WTC11 (cell line): ENCODE results near the gene GNB5. TPM values are rescaled to one million over a fixed set of nuclear protein-coding genes. Genes with fewer than 3 reads are reported as not detected.

Source experiments
- ATAC-seq: fragments of 200-7000 bp; cut with Tn5 transposase; 2 replicates; pipeline ENCODE4 v1.10.0; 2021; ENCODE audit warnings: mild to moderate bottlenecking, moderate library complexity
- CTCF ChIA-PET: fragments of 300-600 bp; sonication (Branson Sonifier 250); formaldehyde crosslinking; loops from one replicate; lab custom pipeline; 2021; ENCODE audit warnings: antibody characterized with exemption; lab: Charles Lee
- POLR2A ChIA-PET: fragments of 350-600 bp; sonication (Branson Sonifier 250); formaldehyde crosslinking; loops from one replicate; lab custom pipeline; 2021; ENCODE audit warnings: antibody characterized with exemption; lab: Charles Lee
- DNase-seq: peaks from one replicate; pipeline ENCODE4 v3.0.0; 2021; ENCODE audit warnings: low spot score
- H3K27ac Mint-ChIP-seq: 2 replicates; pipeline ENCODE4 v1.8.0; 2021; ENCODE audit warnings: mixed read lengths
- H3K27me3 Mint-ChIP-seq: 2 replicates; pipeline ENCODE4 v1.8.0; 2021; ENCODE audit warnings: low read depth, mild to moderate bottlenecking, moderate library complexity, mixed read lengths
- H3K36me3 Mint-ChIP-seq: 2 replicates; pipeline ENCODE4 v1.8.0; 2021; ENCODE audit warnings: mixed read lengths
- H3K4me1 Mint-ChIP-seq: 2 replicates; pipeline ENCODE4 v1.8.0; 2022; ENCODE audit warnings: mixed read lengths
- H3K4me3 Mint-ChIP-seq: 2 replicates; pipeline ENCODE4 v1.8.0; 2021; ENCODE audit warnings: mild to moderate bottlenecking, moderate library complexity, mixed read lengths
- H3K9me3 Mint-ChIP-seq: 2 replicates; pipeline ENCODE4 v1.8.0; 2021; ENCODE audit warnings: mixed read lengths
- ATF3 ChIP-seq: sonication (generic); formaldehyde crosslinking; conservative IDR thresholded peaks from 2 replicates; pipeline ENCODE4 v1.8.1; 2022; ENCODE audit warnings: mild to moderate bottlenecking, missing genetic modification reagents
- CBFB ChIP-seq: sonication (generic); formaldehyde crosslinking; IDR thresholded peaks from 2 replicates; pipeline ENCODE4 v1.8.1; 2022; ENCODE audit warnings: mild to moderate bottlenecking, low read depth, missing genetic modification reagents
- CREM ChIP-seq: sonication (generic); formaldehyde crosslinking; IDR thresholded peaks from 2 replicates; pipeline ENCODE4 v1.8.1; 2022; ENCODE audit warnings: mild to moderate bottlenecking, missing genetic modification reagents, moderate library complexity
- ERG ChIP-seq: fragments of 250-450 bp; sonication (Bioruptor Pico); IDR thresholded peaks from 2 replicates; pipeline ENCODE4 v1.8.0; 2021; ENCODE audit warnings: mild to moderate bottlenecking
- ESRRA ChIP-seq: sonication (generic); formaldehyde crosslinking; IDR thresholded peaks from 2 replicates; pipeline ENCODE4 v1.8.1; 2022; ENCODE audit warnings: mild to moderate bottlenecking, missing genetic modification reagents, borderline replicate concordance
- ETV6 ChIP-seq: sonication (generic); formaldehyde crosslinking; IDR thresholded peaks from 2 replicates; pipeline ENCODE4 v1.8.1; 2022; ENCODE audit warnings: mild to moderate bottlenecking, missing genetic modification reagents
- FOXJ3 ChIP-seq: sonication (generic); formaldehyde crosslinking; IDR thresholded peaks from 2 replicates; pipeline ENCODE4 v1.9.0; 2021; ENCODE audit warnings: missing genetic modification reagents, mild to moderate bottlenecking, borderline replicate concordance
- GABPB1 ChIP-seq: sonication (generic); formaldehyde crosslinking; IDR thresholded peaks from 2 replicates; pipeline ENCODE4 v1.8.1; 2023; ENCODE audit warnings: mild to moderate bottlenecking, missing genetic modification reagents
- GRHL2 ChIP-seq: fragments of 250-450 bp; sonication (Bioruptor Pico); IDR thresholded peaks from 2 replicates; pipeline ENCODE4 v1.8.0; 2022; ENCODE audit warnings: mild to moderate bottlenecking, moderate library complexity; ENCODE audit not compliant: insufficient replicate concordance, severe bottlenecking
- JAZF1 ChIP-seq: fragments of 250-450 bp; sonication (Bioruptor Pico); IDR thresholded peaks from 2 replicates; pipeline ENCODE4 v1.9.0; 2021; ENCODE audit warnings: moderate library complexity, mild to moderate bottlenecking, inconsistent platforms
- JUN ChIP-seq: sonication (generic); formaldehyde crosslinking; IDR thresholded peaks from 2 replicates; pipeline ENCODE4 v1.8.0; 2023; ENCODE audit warnings: mild to moderate bottlenecking, missing genetic modification reagents
- KAT7 ChIP-seq: sonication (generic); formaldehyde crosslinking; IDR thresholded peaks from 2 replicates; pipeline ENCODE4 v1.8.1; 2023; ENCODE audit warnings: missing genetic modification reagents, mild to moderate bottlenecking, borderline replicate concordance
- MYBL2 ChIP-seq: sonication (generic); formaldehyde crosslinking; IDR thresholded peaks from 2 replicates; pipeline ENCODE4 v1.8.1; 2023; ENCODE audit warnings: mild to moderate bottlenecking, moderate library complexity, missing genetic modification reagents
- NFYB ChIP-seq: sonication (generic); formaldehyde crosslinking; conservative IDR thresholded peaks from 2 replicates; pipeline ENCODE4 v1.8.0; 2022; ENCODE audit warnings: low read depth, missing genetic modification reagents
- ZNF219 ChIP-seq: sonication (generic); formaldehyde crosslinking; IDR thresholded peaks from 2 replicates; pipeline ENCODE4 v1.8.0; 2023; ENCODE audit warnings: missing genetic modification reagents, mild to moderate bottlenecking, borderline replicate concordance
- ZNF396 ChIP-seq: fragments of 250-450 bp; sonication (Bioruptor Pico); IDR thresholded peaks from 2 replicates; pipeline ENCODE4 v1.8.0; 2021; ENCODE audit warnings: mild to moderate bottlenecking, moderate library complexity, borderline replicate concordance
- ZNF532 ChIP-seq: fragments of 250-450 bp; sonication (Bioruptor Pico); IDR thresholded peaks from 2 replicates; pipeline ENCODE4 v1.9.0; 2021; ENCODE audit warnings: mild to moderate bottlenecking, borderline replicate concordance
- ZNF671 ChIP-seq: fragments of 250-450 bp; sonication (Bioruptor Pico); IDR thresholded peaks from 2 replicates; pipeline ENCODE4 v1.8.0; 2021; ENCODE audit warnings: mild to moderate bottlenecking
- total RNA-seq: library from RNA; stranded (reverse); gene quantifications from 3 replicates; pipeline ENCODE4 v1.2.3, GENCODE V29; 2021
- TF ChIP-seq, protein P1 (sequence below): sonication (generic); formaldehyde crosslinking; IDR thresholded peaks from 2 replicates; pipeline ENCODE4 v1.8.0; 2022; ENCODE audit warnings: mild to moderate bottlenecking, missing genetic modification reagents
- TF ChIP-seq, protein P2 (sequence below): sonication (generic); formaldehyde crosslinking; IDR thresholded peaks from 2 replicates; pipeline ENCODE4 v1.8.0; 2022; ENCODE audit warnings: mild to moderate bottlenecking, missing genetic modification reagents

The GNB5 gene
- total RNA-seq, 1 experiment from 2014 or later: 37.0 TPM

DNA sequence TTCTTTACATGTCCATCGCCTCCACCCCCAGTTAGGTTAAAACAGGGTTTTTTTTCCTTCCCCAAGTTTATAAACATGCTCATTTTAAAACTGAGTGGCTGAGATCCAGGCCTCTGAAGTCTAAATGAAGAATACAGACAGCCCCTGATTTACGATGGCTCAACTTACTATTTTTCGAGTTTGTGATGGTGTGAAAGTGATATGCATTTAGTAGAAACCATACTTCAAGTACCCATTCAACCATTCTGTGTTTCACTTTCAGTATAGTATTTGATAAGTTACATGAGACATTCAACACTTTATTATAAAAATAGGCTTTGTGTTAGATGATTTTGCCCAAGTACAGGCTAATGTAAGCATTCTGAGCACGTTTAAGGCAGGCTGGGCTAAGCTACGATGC lies 30.5 kb upstream of the GNB5 start:
- DNase-seq: no peak
- Mint-ChIP-seq H3K36me3 (peaks cover 65% of the 10 kb centered on the region), H3K4me3 (no peak overlapping the region), H3K9me3 (no peaks in the 10 kb centered on the region), H3K4me1 (no peaks in the 10 kb centered on the region), H3K27me3 (no peaks in the 10 kb centered on the region), H3K27ac (peak overlapping the region; percentile 26; the same call in 1 of the 2 replicates)
- no peak for ATAC-seq
- TF ChIP-seq CBFB (CRISPR knock-in tag) (no peak), ZNF396 (CRISPR knock-in tag) (no peak)
- CTCF ChIA-PET: interaction anchor here (1.9 kb wide), 1 partner anchor 13 kb away, joined by 8 read pairs; no protein-coding TSS in a partner anchor
- POLR2A ChIA-PET: no interaction called here

- no peaks in the 10 kb centered on the region for H3K27me3 Mint-ChIP-seq
- DNase-seq: no peak
- H3K9me3 Mint-ChIP-seq: no peaks in the 10 kb centered on the region
- TF ChIP-seq FOXJ3 (CRISPR knock-in tag): no peak
- no peak for TF ChIP-seq NFYB (CRISPR knock-in tag)
- TF ChIP-seq ESRRA (CRISPR knock-in tag): no peak
- TF ChIP-seq ERG (CRISPR knock-in tag): no peak
- TF ChIP-seq JUN (CRISPR knock-in tag): no peak
- TF ChIP-seq ZNF532 (CRISPR knock-in tag): no peak
- TF ChIP-seq ETV6 (CRISPR knock-in tag): no peak
- no peak for TF ChIP-seq ATF3 (CRISPR knock-in tag)
- TF ChIP-seq KAT7 (CRISPR knock-in tag): no peak
- TF ChIP-seq JAZF1 (CRISPR knock-in tag): no peak
- TF ChIP-seq GRHL2 (CRISPR knock-in tag): no peak
- no peak for TF ChIP-seq CREM (CRISPR knock-in tag)
- no peak for TF ChIP-seq ZNF671
- TF ChIP-seq, protein P1, sequence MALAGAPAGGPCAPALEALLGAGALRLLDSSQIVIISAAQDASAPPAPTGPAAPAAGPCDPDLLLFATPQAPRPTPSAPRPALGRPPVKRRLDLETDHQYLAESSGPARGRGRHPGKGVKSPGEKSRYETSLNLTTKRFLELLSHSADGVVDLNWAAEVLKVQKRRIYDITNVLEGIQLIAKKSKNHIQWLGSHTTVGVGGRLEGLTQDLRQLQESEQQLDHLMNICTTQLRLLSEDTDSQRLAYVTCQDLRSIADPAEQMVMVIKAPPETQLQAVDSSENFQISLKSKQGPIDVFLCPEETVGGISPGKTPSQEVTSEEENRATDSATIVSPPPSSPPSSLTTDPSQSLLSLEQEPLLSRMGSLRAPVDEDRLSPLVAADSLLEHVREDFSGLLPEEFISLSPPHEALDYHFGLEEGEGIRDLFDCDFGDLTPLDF (CRISPR knock-in tag): no peak
- TF ChIP-seq MYBL2 (CRISPR knock-in tag): no peak
- TF ChIP-seq, protein P2, sequence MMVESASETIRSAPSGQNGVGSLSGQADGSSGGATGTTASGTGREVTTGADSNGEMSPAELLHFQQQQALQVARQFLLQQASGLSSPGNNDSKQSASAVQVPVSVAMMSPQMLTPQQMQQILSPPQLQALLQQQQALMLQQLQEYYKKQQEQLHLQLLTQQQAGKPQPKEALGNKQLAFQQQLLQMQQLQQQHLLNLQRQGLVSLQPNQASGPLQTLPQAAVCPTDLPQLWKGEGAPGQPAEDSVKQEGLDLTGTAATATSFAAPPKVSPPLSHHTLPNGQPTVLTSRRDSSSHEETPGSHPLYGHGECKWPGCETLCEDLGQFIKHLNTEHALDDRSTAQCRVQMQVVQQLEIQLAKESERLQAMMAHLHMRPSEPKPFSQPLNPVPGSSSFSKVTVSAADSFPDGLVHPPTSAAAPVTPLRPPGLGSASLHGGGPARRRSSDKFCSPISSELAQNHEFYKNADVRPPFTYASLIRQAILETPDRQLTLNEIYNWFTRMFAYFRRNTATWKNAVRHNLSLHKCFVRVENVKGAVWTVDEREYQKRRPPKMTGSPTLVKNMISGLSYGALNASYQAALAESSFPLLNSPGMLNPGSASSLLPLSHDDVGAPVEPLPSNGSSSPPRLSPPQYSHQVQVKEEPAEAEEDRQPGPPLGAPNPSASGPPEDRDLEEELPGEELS: no peak
- no peak for TF ChIP-seq ZNF219 (CRISPR knock-in tag)
- no peak for TF ChIP-seq GABPB1 (CRISPR knock-in tag)
- TF ChIP-seq, all 79 proteins: peak for 0
- POLR2A ChIA-PET: interaction anchor here (0.7 kb wide), 1 partner anchor 57 kb away, joined by 3 read pairs; no protein-coding TSS in a partner anchor
- CTCF ChIA-PET: interaction anchor here (1.9 kb wide), 1 partner anchor 12 kb away, joined by 8 read pairs; no protein-coding TSS in a partner anchor
- no peaks in the 10 kb centered on the region for H3K4me1 Mint-ChIP-seq
- peaks cover 67% of the 10 kb centered on the region for H3K36me3 Mint-ChIP-seq
- peak overlapping the region; percentile 26; the same call in 1 of the 2 replicates for H3K27ac Mint-ChIP-seq
- no peak for ATAC-seq
- H3K4me3 Mint-ChIP-seq: no peak overlapping the region
These were observed 29.9 kb upstream of the GNB5 start for GRCh38 chr15:52220937-52221660.
